ENCODE measurements around the gene COL25A1. TPM values are rescaled to one million over a fixed set of nuclear protein-coding genes. Genes with fewer than 3 reads are reported as not detected.

The COL25A1 gene
- polyA plus RNA-seq, 1 experiment, result not detected

DNA sequence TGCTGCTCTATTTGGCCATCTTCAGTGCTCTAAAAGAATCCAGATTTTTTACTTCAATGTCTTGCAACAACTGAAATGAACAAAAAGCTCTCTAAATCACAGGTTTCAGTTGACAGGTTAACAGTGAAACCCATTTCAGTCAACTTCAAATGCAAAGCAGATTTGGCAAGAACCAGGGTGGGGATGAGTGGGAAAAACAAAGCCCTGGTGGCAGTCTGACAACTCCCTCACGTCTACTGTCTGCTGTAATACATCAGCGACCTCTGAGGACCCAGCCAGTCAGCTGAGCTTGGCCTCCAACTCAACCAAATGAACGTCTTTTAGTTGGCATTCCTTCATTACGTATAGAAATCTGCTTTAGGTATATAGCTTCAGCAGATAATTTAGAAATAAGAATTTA, 95.8 kb downstream of the COL25A1 start:
- Histone ChIP-seq H3K36me3 (ENCODE audit: control insufficient read depth, insufficient read depth, low read length) (no peaks in the 10 kb centered on the region), H3K27me3 (ENCODE audit: control insufficient read depth, insufficient read depth, low read length) (no peaks in the 10 kb centered on the region; the same call in 1 of the 2 replicates), H3K4me3 (ENCODE audit: low read depth, low read length) (no peak overlapping the region)
- ChIA-PET CTCF (no interaction called here), POLR2A (no interaction called here)
- DNase-seq (ENCODE audit: low read depth), result no peak
- TF ChIP-seq, protein P1, sequence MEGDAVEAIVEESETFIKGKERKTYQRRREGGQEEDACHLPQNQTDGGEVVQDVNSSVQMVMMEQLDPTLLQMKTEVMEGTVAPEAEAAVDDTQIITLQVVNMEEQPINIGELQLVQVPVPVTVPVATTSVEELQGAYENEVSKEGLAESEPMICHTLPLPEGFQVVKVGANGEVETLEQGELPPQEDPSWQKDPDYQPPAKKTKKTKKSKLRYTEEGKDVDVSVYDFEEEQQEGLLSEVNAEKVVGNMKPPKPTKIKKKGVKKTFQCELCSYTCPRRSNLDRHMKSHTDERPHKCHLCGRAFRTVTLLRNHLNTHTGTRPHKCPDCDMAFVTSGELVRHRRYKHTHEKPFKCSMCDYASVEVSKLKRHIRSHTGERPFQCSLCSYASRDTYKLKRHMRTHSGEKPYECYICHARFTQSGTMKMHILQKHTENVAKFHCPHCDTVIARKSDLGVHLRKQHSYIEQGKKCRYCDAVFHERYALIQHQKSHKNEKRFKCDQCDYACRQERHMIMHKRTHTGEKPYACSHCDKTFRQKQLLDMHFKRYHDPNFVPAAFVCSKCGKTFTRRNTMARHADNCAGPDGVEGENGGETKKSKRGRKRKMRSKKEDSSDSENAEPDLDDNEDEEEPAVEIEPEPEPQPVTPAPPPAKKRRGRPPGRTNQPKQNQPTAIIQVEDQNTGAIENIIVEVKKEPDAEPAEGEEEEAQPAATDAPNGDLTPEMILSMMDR (IDR thresholded peaks at IDR 0.05; ENCODE audit: insufficient read depth, low read depth, low read length), result no peak

DNA sequence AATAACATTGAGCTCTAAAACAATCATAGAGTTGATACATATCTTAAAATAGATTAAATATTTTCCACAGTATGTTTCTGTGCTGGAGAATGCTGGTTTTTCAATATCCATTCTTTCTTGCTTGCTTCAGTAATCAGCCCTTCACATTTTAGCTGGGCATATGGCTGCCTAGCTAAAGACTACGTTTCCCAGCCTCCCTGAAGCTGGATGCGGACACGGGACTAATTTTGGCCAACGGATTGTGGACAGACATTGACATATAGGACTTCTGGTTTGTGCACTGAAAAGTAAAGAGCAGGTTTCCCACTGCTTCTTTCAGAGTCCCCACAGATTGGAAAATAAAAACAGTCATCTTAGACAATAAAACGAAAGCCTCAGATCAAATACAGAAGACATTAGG, 97.3 kb downstream of the COL25A1 start:
- TF ChIP-seq, protein P1 (IDR thresholded peaks at IDR 0.05; ENCODE audit: insufficient read depth, low read depth, low read length), result no peak
- H3K27me3 ChIP-seq (ENCODE audit: control insufficient read depth, insufficient read depth, low read length), result no peaks in the 10 kb centered on the region; the same call in 1 of the 2 replicates
- ChIA-PET CTCF (no interaction called here), POLR2A (no interaction called here)
- no peak overlapping the region for H3K4me3 ChIP-seq (ENCODE audit: low read depth, low read length)
- no peak for DNase-seq (ENCODE audit: low read depth)
- H3K36me3 ChIP-seq (ENCODE audit: control insufficient read depth, insufficient read depth, low read length), result no peaks in the 10 kb centered on the region

DNA sequence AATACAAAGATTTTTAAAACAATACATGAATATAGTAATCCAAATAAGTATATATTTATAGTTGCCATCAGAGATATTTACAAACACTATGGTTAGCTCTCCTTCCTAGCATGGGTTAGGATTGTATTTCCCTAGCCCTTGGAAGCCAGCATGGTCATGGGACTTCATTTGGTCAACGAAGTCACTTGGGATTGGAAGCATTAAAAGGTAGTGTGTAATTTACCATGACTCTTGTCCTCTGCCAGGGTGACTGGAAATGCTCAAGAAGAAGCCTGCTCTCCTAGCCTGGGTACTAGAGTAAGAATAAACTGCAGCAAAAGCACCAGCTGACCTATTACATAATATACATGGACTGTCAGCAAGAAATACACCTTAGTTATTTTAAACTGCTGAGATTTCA, 102.9 kb downstream of the COL25A1 start:
- ChIA-PET POLR2A (no interaction called here), CTCF (no interaction called here)
- Histone ChIP-seq H3K27me3 (ENCODE audit: control insufficient read depth, insufficient read depth, low read length) (no peaks in the 10 kb centered on the region), H3K4me3 (ENCODE audit: low read depth, low read length) (no peak overlapping the region), H3K36me3 (ENCODE audit: control insufficient read depth, insufficient read depth, low read length) (no peaks in the 10 kb centered on the region)
- no peak for DNase-seq (ENCODE audit: low read depth)
- TF ChIP-seq, protein P1 (IDR thresholded peaks at IDR 0.05; ENCODE audit: insufficient read depth, low read depth, low read length), result no peak

DNA sequence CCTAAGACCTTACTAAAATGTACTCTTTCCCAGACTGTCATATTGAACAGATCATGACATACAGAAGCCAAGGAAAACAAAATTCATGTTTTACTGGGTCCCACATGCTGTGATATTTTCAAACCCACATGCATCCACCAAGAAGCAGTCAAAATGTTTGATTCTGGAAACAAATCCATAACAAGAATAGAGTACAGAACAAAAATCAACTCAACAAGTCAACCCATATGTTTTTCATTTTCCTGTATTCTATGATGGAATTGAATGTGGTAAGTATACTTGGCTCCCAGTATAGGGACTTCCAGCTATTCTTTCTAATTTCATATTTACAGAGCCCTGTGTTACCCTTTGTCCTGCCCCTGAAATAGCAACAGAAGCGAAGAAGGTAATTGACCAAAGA, 106.8 kb downstream of the COL25A1 start:
- TF ChIP-seq, protein P1 (IDR thresholded peaks at IDR 0.05; ENCODE audit: insufficient read depth, low read depth, low read length), result no peak
- H3K4me3 ChIP-seq (ENCODE audit: low read depth, low read length), result no peak overlapping the region
- DNase-seq (ENCODE audit: low read depth), result no peak
- POLR2A ChIA-PET, result no interaction called here
- CTCF ChIA-PET, result no interaction called here
- H3K27me3 ChIP-seq (ENCODE audit: control insufficient read depth, insufficient read depth, low read length), result no peaks in the 10 kb centered on the region
- no peaks in the 10 kb centered on the region for H3K36me3 ChIP-seq (ENCODE audit: control insufficient read depth, insufficient read depth, low read length)

DNA sequence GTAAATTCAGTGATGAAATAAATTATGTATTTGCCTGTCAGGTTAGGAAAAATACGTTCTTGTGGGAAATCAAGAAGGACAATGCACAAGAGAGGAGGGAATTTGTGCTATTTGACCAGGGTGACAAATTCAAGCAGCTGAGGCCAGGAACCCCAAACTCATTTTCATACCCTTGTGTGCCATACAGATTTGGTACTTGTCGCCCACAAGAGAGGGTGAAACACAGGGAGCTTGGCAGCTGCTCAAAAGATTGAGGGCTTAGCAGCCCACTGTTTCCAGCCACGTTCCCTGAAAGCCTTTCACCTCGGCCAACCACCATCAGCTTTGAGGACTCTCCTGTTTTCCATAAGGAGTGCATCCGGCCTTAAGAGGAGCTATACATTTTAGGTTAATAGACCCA, 111.2 kb downstream of the COL25A1 start:
- Histone ChIP-seq H3K36me3 (ENCODE audit: control insufficient read depth, insufficient read depth, low read length) (no peaks in the 10 kb centered on the region), H3K27me3 (ENCODE audit: control insufficient read depth, insufficient read depth, low read length) (no peaks in the 10 kb centered on the region), H3K4me3 (ENCODE audit: low read depth, low read length) (no peak overlapping the region)
- CTCF ChIA-PET, result no interaction called here
- POLR2A ChIA-PET, result no interaction called here
- TF ChIP-seq, protein P1 (IDR thresholded peaks at IDR 0.05; ENCODE audit: insufficient read depth, low read depth, low read length), result no peak
- DNase-seq (ENCODE audit: low read depth), result no peak

Data from BJ (cell line).